Uterine smooth muscle cell (primary cell): ENCODE measurements around the gene CD300E. TPM values are rescaled to one million over a fixed set of nuclear protein-coding genes. Genes with fewer than 3 reads are reported as not detected.

ENCODE experiments used
- total RNA-seq: library from RNA; depleted of rRNA; stranded (reverse); fragments of >200 nt; gene quantifications from 2 replicates; pipeline ENCODE4 v1.2.3, GENCODE V29; 2014

The CD300E gene
- total RNA-seq: not detected in 2 replicates

GRCh38 chr17:74623693-74624093, at the start of gene CD300E:
TSS of gene CD300E (minus strand) at chr17:74623738. CDS start at chr17:74623621, 117 bp downstream.

DNA sequence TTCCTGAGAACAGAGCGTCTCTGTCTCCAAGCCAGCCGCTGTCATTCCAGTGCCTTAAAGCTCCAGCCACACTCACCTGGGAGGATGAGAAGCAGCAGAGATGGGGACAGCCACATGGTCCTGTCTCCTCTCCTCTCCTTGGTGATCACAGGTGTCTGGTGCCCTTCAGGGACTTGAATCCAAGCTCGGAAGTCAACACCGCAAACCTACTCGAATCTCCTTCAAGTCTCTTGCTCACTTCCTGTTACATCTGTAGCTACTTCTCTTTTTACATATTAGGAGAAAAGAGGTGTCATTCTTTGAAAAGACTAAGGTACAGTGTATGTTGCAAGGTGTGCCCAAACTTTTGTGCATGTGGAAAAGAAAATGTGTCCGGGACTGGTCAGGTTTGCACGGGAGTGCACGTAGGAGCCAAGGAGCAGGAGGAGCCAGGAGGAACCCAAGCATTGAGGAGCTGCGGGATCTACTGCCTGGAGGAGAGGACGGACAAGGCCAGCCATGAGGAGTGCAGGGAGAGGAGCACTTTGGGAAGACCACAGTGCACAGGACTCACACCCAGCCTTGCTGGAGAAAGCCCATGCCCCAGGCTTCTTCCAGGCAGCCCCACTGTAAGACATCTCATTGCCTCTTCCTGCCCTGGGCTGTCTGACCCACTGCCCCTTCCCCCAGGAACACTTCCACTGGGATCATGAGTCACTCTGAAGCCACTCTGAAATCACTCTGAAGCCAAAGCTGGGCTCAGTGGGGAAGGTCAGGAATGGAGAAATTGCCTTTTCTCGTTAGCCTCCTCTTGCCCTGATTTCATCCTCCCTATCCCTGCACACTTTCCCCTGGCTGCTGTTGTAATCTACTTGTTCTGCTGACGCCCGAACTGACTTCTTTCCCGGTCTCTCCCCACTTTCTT, 31.2 kb downstream of the CD300E start, which contains the start of gene CD300LD:
Gene CD300LD, minus strand, starts transcription at position 197 of the 904 bp plus-strand sequence. Its CDS starts 81 bp downstream, at position 116.

GRCh38 chr17:74567397-74567796, 56.1 kb downstream of the CD300E start, which contains the start of gene CD300H:
TSS of gene CD300H (minus strand) at chr17:74567509.

Other genes with a start within 250 kb of the CD300E start
- 3.5 and 9.1 TPM in 2 replicates for gene GPRC5C, start 191.7 kb downstream of the CD300E start, total RNA-seq
- not detected in 2 replicates for gene CD300A, start 157.1 kb downstream of the CD300E start, total RNA-seq
- not detected in 2 replicates for gene CD300LB, start 92.3 kb downstream of the CD300E start, total RNA-seq
- not detected in 2 replicates for gene CD300C, start 77.6 kb downstream of the CD300E start, total RNA-seq
- gene CD300H, start 56.2 kb downstream of the CD300E start, total RNA-seq: not detected in 2 replicates
- not detected in 2 replicates for gene CD300LD, start 31.5 kb downstream of the CD300E start, total RNA-seq
- gene CD300LF, start 89.2 kb upstream of the CD300E start, total RNA-seq: not detected in 2 replicates
- gene RAB37, start 113.5 kb upstream of the CD300E start, total RNA-seq: 0.11 TPM in 1 of 2 replicates, not detected in the other
- 12.6 and 17.1 TPM in 2 replicates for gene NHERF1, start 124.9 kb upstream of the CD300E start, total RNA-seq
- 43.3 and 51.9 TPM in 2 replicates for gene NAT9, start 152.6 kb upstream of the CD300E start, total RNA-seq
- 0.11 and 0.12 TPM in 2 replicates for gene GRIN2C, start 236.1 kb upstream of the CD300E start, total RNA-seq
- 21.6 and 52.0 TPM in 2 replicates for gene FDXR, start 249.3 kb upstream of the CD300E start, total RNA-seq